K562 (cell line): ENCODE results near the gene CDKL4. TPM values are rescaled to one million over a fixed set of nuclear protein-coding genes. Genes with fewer than 3 reads are reported as not detected.

Experiments used
- ATAC-seq: fragments of 200-7000 bp; cut with Tn5 transposase; 3 replicates; pipeline ENCODE4 v1.9.1; 2020; ENCODE audit warnings: moderate library complexity
- BruUV-seq: library from RNA; stranded (reverse); fragments of 400-500 nt; replicated peaks from 2 replicates; lab custom pipeline; 2021; lab: Mats Ljungman, UMichigan
- CTCF ChIA-PET: fragments of 300-600 bp; formaldehyde crosslinking; extraction: SDS; loops from one replicate; lab custom pipeline; 2021; ENCODE audit warnings: low intra/inter-chr PET ratio; lab: Yijun Ruan, JAX
- POLR2A ChIA-PET: fragments of 300-600, 350-650 bp; sonication (Branson Sonifier 250); formaldehyde crosslinking; extraction: SDS; loops from one replicate; lab custom pipeline; 2021; ENCODE audit warnings: antibody characterized with exemption, inconsistent platforms; lab: Yijun Ruan, JAX
- DNase-seq, 4 experiments: peaks; one replicate each; pipeline versions ENCODE4 v3.0.0 to v3.0.0-alpha.2; 2011 to 2018; ENCODE audit warnings: low spot score in 3 of 4, mixed read lengths in 3 of 4; ENCODE audit errors: extremely low read depth in 1 of 4
- FAIRE-seq: peaks from 2 replicates; lab custom pipeline; 2011; peaks lifted over from hg19 to GRCh38; lab: Jason Lieb, UNC
- H2AFZ ChIP-seq: 2 replicates; pipeline ENCODE4 v1.6.0; 2011; ENCODE audit warnings: low read depth, low read length, control low read depth, inconsistent platforms
- H3K27ac ChIP-seq: fragments of 200-600 bp; 3 replicates; pipeline ENCODE4 v1.8.0; 2011; ENCODE audit warnings: low read depth, mild to moderate bottlenecking, control low read depth, inconsistent platforms, low read length, moderate library complexity, mixed read lengths; ENCODE audit errors: extremely low read depth
- H3K27me3 ChIP-seq, 2 experiments: fragments of 300-600 bp in 1 of 2; 2 replicates in 1 of 2; 3 replicates in 1 of 2; pipeline versions ENCODE4 v1.6.0 to v1.8.0; 2011; ENCODE audit warnings: inconsistent platforms in 2 of 2, low read length in 2 of 2, mild to moderate bottlenecking in 1 of 2, mixed read lengths in 1 of 2, moderate library complexity in 1 of 2; ENCODE audit not compliant: control insufficient read depth in 2 of 2, insufficient read depth in 2 of 2
- H3K36me3 ChIP-seq: fragments of 300-600 bp; 3 replicates; pipeline ENCODE4 v1.8.0; 2011; ENCODE audit warnings: mild to moderate bottlenecking, low read length, inconsistent platforms; ENCODE audit not compliant: control insufficient read depth, insufficient read depth
- H3K4me1 ChIP-seq, 2 experiments: fragments of 200-600 bp in 1 of 2; replicated peaks in 1 of 2; 2 replicates in 1 of 2; 3 replicates in 1 of 2; pipeline versions ENCODE4 v1.5.1 to v1.8.0; 2011; ENCODE audit warnings: inconsistent platforms in 2 of 2, low read length in 2 of 2, mild to moderate bottlenecking in 1 of 2, mixed read lengths in 1 of 2, moderate library complexity in 1 of 2; ENCODE audit not compliant: control insufficient read depth in 2 of 2, insufficient read depth in 2 of 2
- H3K4me2 ChIP-seq: 2 replicates; pipeline ENCODE4 v1.6.1; 2011; ENCODE audit warnings: low read length, control low read depth, inconsistent platforms, mixed read lengths; ENCODE audit not compliant: insufficient read depth
- H3K4me3 ChIP-seq: fragments of 200-600 bp; sonication (generic), shearing (Covaris generic); 2 replicates; pipeline ENCODE4 v1.5.1; 2016; ENCODE audit warnings: control low read depth, inconsistent platforms
- H3K79me2 ChIP-seq: fragments of 200-600 bp; 3 replicates; pipeline ENCODE4 v1.8.0; 2011; ENCODE audit warnings: low read length, inconsistent platforms; ENCODE audit not compliant: control insufficient read depth, insufficient read depth
- H3K9ac ChIP-seq, 2 experiments: 2 replicates each; pipeline versions ENCODE4 v1.6.0 to v1.6.1; 2011; ENCODE audit warnings: low read depth in 2 of 2, low read length in 2 of 2, control low read depth in 1 of 2, inconsistent platforms in 1 of 2, mild to moderate bottlenecking in 1 of 2, mixed read lengths in 1 of 2; ENCODE audit not compliant: insufficient read depth in 1 of 2
- H3K9me1 ChIP-seq: one replicate; pipeline ENCODE4 v1.6.0; 2011; ENCODE audit warnings: inconsistent platforms, mild to moderate bottlenecking, low read length, moderate library complexity; ENCODE audit not compliant: control insufficient read depth, insufficient read depth
- H3K9me3 ChIP-seq: replicated peaks from 2 replicates; pipeline ENCODE4 v1.5.1; 2011; ENCODE audit warnings: low read depth, low read length, inconsistent platforms; ENCODE audit not compliant: control insufficient read depth, insufficient read depth
- H4K20me1 ChIP-seq: replicated peaks from 2 replicates; pipeline ENCODE4 v1.6.1; 2011; ENCODE audit warnings: low read length, inconsistent platforms, mixed read lengths; ENCODE audit not compliant: control insufficient read depth, insufficient read depth
- ARHGAP35 ChIP-seq: fragments of 450-650 bp; IDR thresholded peaks from 2 replicates; pipeline ENCODE4 v1.6.1; 2018; ENCODE audit not compliant: partially characterized antibody
- ATF7 ChIP-seq: fragments of 450-650 bp; IDR thresholded peaks from 2 replicates; pipeline ENCODE4 v1.7.1; 2014; ENCODE audit warnings: mild to moderate bottlenecking, moderate library complexity
- C11orf30 ChIP-seq: fragments of 450-650 bp; IDR thresholded peaks from 2 replicates; pipeline ENCODE4 v1.6.1; 2016; ENCODE audit warnings: low read depth, mild to moderate bottlenecking
- CBX5 ChIP-seq: IDR thresholded peaks from 2 replicates; pipeline ENCODE4 v1.6.1; 2014; ENCODE audit warnings: low read depth, borderline replicate concordance
- E2F3 ChIP-seq: fragments of 250-450 bp; sonication (Bioruptor Pico); IDR thresholded peaks from 2 replicates; pipeline ENCODE4 v1.4.0; 2020; ENCODE audit warnings: mild to moderate bottlenecking
- ETV1 ChIP-seq: fragments of 450-650 bp; conservative IDR thresholded peaks from 2 replicates; pipeline ENCODE4 v1.6.1; 2016; ENCODE audit warnings: missing genetic modification characterization, control low read depth, low read depth, missing compliant biosample characterization
- HOXB6 ChIP-seq: fragments of 250-450 bp; sonication (Bioruptor Pico); IDR thresholded peaks from 2 replicates; pipeline ENCODE4 v1.5.1; 2022; ENCODE audit warnings: mild to moderate bottlenecking, borderline replicate concordance
- MAFG ChIP-seq: fragments of 450-650 bp; conservative IDR thresholded peaks from 2 replicates; pipeline ENCODE4 v1.6.1; 2016; ENCODE audit warnings: missing genetic modification characterization, missing compliant biosample characterization
- NR3C1 ChIP-seq: sonication (generic); formaldehyde crosslinking; IDR thresholded peaks from 2 replicates; pipeline ENCODE4 v1.8.1; 2022; ENCODE audit warnings: missing genetic modification reagents
- SREBF1 ChIP-seq: fragments of 150-350 bp; IDR thresholded peaks from 2 replicates; pipeline ENCODE4 v1.6.1; 2014; ENCODE audit warnings: antibody characterized with exemption, low read depth, low read length, borderline replicate concordance
- STAT5B ChIP-seq: fragments of 250-450 bp; sonication (Bioruptor Pico); IDR thresholded peaks from 2 replicates; pipeline ENCODE4 v1.8.0; 2021; ENCODE audit warnings: mild to moderate bottlenecking, inconsistent platforms
- ZNF124 ChIP-seq: sonication (generic); formaldehyde crosslinking; IDR thresholded peaks from 2 replicates; pipeline ENCODE4 v1.8.1; 2022; ENCODE audit warnings: missing genetic modification reagents
- ZNF239 ChIP-seq: fragments of 250-450 bp; sonication (Bioruptor Pico); IDR thresholded peaks from 2 replicates; pipeline ENCODE4 v1.4.0; 2020; ENCODE audit warnings: mild to moderate bottlenecking
- ZNF316 ChIP-seq: fragments of 450-650 bp; IDR thresholded peaks from 2 replicates; pipeline ENCODE4 v1.6.1; 2016
- WGBS: fragments of 100-300 bp; shearing (Covaris generic); methylation state at CpG from one replicate; pipeline ENCODE4 v1.1.6; 2016; ENCODE audit warnings: low coverage, mixed read lengths; ENCODE audit not compliant: insufficient coverage; ENCODE audit errors: missing lambda C conversion rate; 5-methylcytosine and 5-hydroxymethylcytosine counted together
- in situ Hi-C: fragments of 300-500 bp; cut with MboI; formaldehyde crosslinking; loops from 4 replicates; pipeline ENCODE4 v1.15.0; 2018; ENCODE audit warnings: inconsistent platforms, mixed read lengths
- intact Hi-C: fragments of 100-400 bp; cut with micrococcal nuclease; formaldehyde crosslinking; loops from 2 replicates; pipeline ENCODE4 v1.14.2; 2022
- polyA plus RNA-seq, 8 experiments: library from polyadenylated mRNA; depleted of rRNA in 4 of 8; stranded (reverse) in 5 of 8; unstranded in 3 of 8; fragments of >200 nt; fragmentation: Nextera tagmentation in 2 of 8; fragmentation: Illumina TruSeq in 1 of 8; extraction: Ambion mirVana in 2 of 8; extraction: Trizol in 1 of 8; gene quantifications; 2 replicates each; pipeline versions ENCODE4 v1.2.1 to v1.2.3, GENCODE V29; 2011 to 2014; ENCODE audit warnings: inconsistent platforms in 1 of 8, missing spikeins in 1 of 8
- total RNA-seq, 7 experiments: library from RNA; depleted of rRNA in 6 of 7; stranded (reverse); fragments of >200 nt in 6 of 7; fragmentation: Illumina TruSeq in 2 of 7; extraction: Trizol in 2 of 7; gene quantifications; 2 replicates each; pipeline versions ENCODE4 v1.2.1 to v1.2.3, GENCODE V29; 2011 to 2021; ENCODE audit warnings: low replicate concordance in 1 of 7

CDKL4 gene
- total and polyA plus RNA-seq, 9 of the 15 experiments (the other 6 are each of a cell fraction or from before 2014, with no cell fraction given): not detected

- Histone ChIP-seq H3K36me3 (peaks cover 49% of the 10 kb centered on the region; the same call in 2 of the 3 replicates), H3K4me1 (no peaks in the 10 kb centered on the region), H3K4me3 (no peak overlapping the region), H3K27me3 (no peaks in the 10 kb centered on the region), H3K4me2 (no peak overlapping the region), H3K9me3 (no peaks in the 10 kb centered on the region), H4K20me1 (no peaks in the 10 kb centered on the region), H3K27ac (no peak overlapping the region), H3K79me2 (no peaks in the 10 kb centered on the region), H3K9me1 (no peaks in the 10 kb centered on the region), H3K9ac (no peak overlapping the region; a peak in 1 of 4 replicates), H2AFZ (no peak overlapping the region)
- TF ChIP-seq ZNF316: peak; percentile 77
- no peak for TF ChIP-seq NR3C1 (CRISPR knock-in tag)
- TF ChIP-seq MAFG (tag): 0 out of 2 replicates have a peak, but pooled peaks have one; percentile 7
- peak; percentile 40; the same call in 1 of the 2 replicates for TF ChIP-seq C11orf30
- POLR2A ChIA-PET: interaction anchor here (0.7 kb wide), 1 partner anchor 141 kb away, joined by 3 read pairs; no protein-coding TSS in a partner anchor
- WGBS: 90% methylated on average over 3 of the region's 3 CpGs
- ATAC-seq: no peak
- intact Hi-C loops: no loop called here
- no peak for FAIRE-seq
- CTCF ChIA-PET: no interaction called here
- BruUV-seq: no TSS peak
- in situ Hi-C loops: no loop called here
- no peak for DNase-seq
Measured at GRCh38 chr2:39266139-39266805, 22.5 kb upstream of the CDKL4 start.

GRCh38 chr2:39265315-39265714, 21.5 kb upstream of the CDKL4 start:
- TF ChIP-seq STAT5B: no peak
- no peak for TF ChIP-seq ZNF239 (CRISPR knock-in tag)
- TF ChIP-seq ARHGAP35: no peak
- TF ChIP-seq HOXB6 (CRISPR knock-in tag): no peak
- no peak for TF ChIP-seq ZNF124
- no peak for TF ChIP-seq SREBF1
- no peak for TF ChIP-seq ATF7
- no peak for TF ChIP-seq E2F3 (CRISPR knock-in tag)
- no peak for TF ChIP-seq CBX5
- TF ChIP-seq ETV1 (tag): no peak
- no peak for TF ChIP-seq NR3C1 (CRISPR knock-in tag)
- no peaks in the 10 kb centered on the region for H3K9me1 ChIP-seq
- H3K4me3 ChIP-seq: no peak overlapping the region
- in situ Hi-C loops: no loop called here
- H3K27me3 ChIP-seq: no peaks in the 10 kb centered on the region
- 87% methylated on average over 2 of the region's 2 CpGs for WGBS
- no peak overlapping the region for H3K4me2 ChIP-seq
- no TSS peak for BruUV-seq
- H3K27ac ChIP-seq: no peak overlapping the region
- H3K36me3 ChIP-seq: peaks cover 47% of the 10 kb centered on the region; the same call in 2 of the 3 replicates
- no peaks in the 10 kb centered on the region for H3K4me1 ChIP-seq
- FAIRE-seq (no peak), ATAC-seq (no peak), DNase-seq (no peak)
- H3K9me3 ChIP-seq: no peaks in the 10 kb centered on the region
- ChIA-PET CTCF (no interaction called here), POLR2A (no interaction called here)
- no peak overlapping the region for H3K9ac ChIP-seq
- no peaks in the 10 kb centered on the region for H3K79me2 ChIP-seq
- H2AFZ ChIP-seq: no peak overlapping the region
- intact Hi-C loops: no loop called here
- no peaks in the 10 kb centered on the region for H4K20me1 ChIP-seq
